Endothelial cell of umbilical vein (primary cell): ENCODE measurements around the gene CCND2. TPM values are rescaled to one million over a fixed set of nuclear protein-coding genes. Genes with fewer than 3 reads are reported as not detected.

ENCODE experiments used
- BruUV-seq: library from RNA; stranded (reverse); fragments of 400-500 nt; replicated peaks from 2 replicates; lab custom pipeline; 2021; lab: Mats Ljungman, UMichigan
- CTCF ChIA-PET: fragments of 300-600, 350-600 bp; sonication (Branson Sonifier 250); formaldehyde crosslinking; loops from one replicate; lab custom pipeline; 2021; ENCODE audit warnings: antibody characterized with exemption, inconsistent platforms; lab: Charles Lee
- POLR2A ChIA-PET: fragments of 300-600, 350-600 bp; sonication (Branson Sonifier 250); formaldehyde crosslinking; loops from one replicate; lab custom pipeline; 2021; ENCODE audit warnings: antibody characterized with exemption, inconsistent platforms; lab: Charles Lee
- DNase-seq: peaks from one replicate; pipeline ENCODE4 v3.0.0-alpha.2; 2011; ENCODE audit warnings: low read depth, low spot score
- FAIRE-seq: peaks from 2 replicates; lab custom pipeline; 2011; peaks lifted over from hg19 to GRCh38; lab: Jason Lieb, UNC
- H2AFZ ChIP-seq: 2 replicates; pipeline ENCODE4 v1.6.0; 2012; ENCODE audit warnings: low read depth, low read length, control low read depth, inconsistent platforms
- H3K27ac ChIP-seq: 2 replicates; pipeline ENCODE4 v1.5.1; 2011; ENCODE audit warnings: low read depth, mild to moderate bottlenecking, control low read depth, low read length, moderate library complexity; ENCODE audit not compliant: insufficient read depth
- H3K27me3 ChIP-seq, 2 experiments: 2 replicates each; pipeline versions ENCODE4 v1.6.0 to v1.6.1; 2011; ENCODE audit warnings: low read length in 2 of 2, mixed read lengths in 1 of 2; ENCODE audit not compliant: control insufficient read depth in 2 of 2, insufficient read depth in 2 of 2
- H3K36me3 ChIP-seq, 2 experiments: 2 replicates in 1 of 2; 3 replicates in 1 of 2; pipeline ENCODE4 v1.5.1; 2011; ENCODE audit warnings: low read length in 2 of 2, mild to moderate bottlenecking in 1 of 2, moderate library complexity in 1 of 2; ENCODE audit not compliant: control insufficient read depth in 2 of 2, insufficient read depth in 2 of 2; ENCODE audit errors: extremely low read depth in 1 of 2
- H3K4me1 ChIP-seq: 3 replicates; pipeline ENCODE4 v1.5.1; 2011; ENCODE audit warnings: mild to moderate bottlenecking, low read length; ENCODE audit not compliant: control insufficient read depth, insufficient read depth; ENCODE audit errors: extremely low read depth
- H3K4me2 ChIP-seq: 2 replicates; pipeline ENCODE4 v1.6.1; 2011; ENCODE audit warnings: low read length, control low read depth, mixed read lengths; ENCODE audit not compliant: insufficient read depth
- H3K4me3 ChIP-seq, 3 experiments: fragments of 200-600 bp in 1 of 3; sonication (generic), shearing (Covaris generic) in 1 of 3; replicated peaks in 1 of 3; 2 replicates each; pipeline ENCODE4 v1.5.1; 2011 to 2016; ENCODE audit warnings: control low read depth in 3 of 3, low read length in 3 of 3, mild to moderate bottlenecking in 2 of 3, inconsistent platforms in 1 of 3, low read depth in 1 of 3, moderate library complexity in 1 of 3; ENCODE audit not compliant: insufficient read depth in 1 of 3
- H3K79me2 ChIP-seq: 2 replicates; pipeline ENCODE4 v1.6.0; 2012; ENCODE audit warnings: low read length, inconsistent platforms; ENCODE audit not compliant: control insufficient read depth, insufficient read depth
- H3K9ac ChIP-seq: replicated peaks from 2 replicates; pipeline ENCODE3; 2011; ENCODE audit warnings: low read length, control low read depth; ENCODE audit not compliant: insufficient read depth; ENCODE audit errors: extremely low read depth
- H3K9me1 ChIP-seq: replicated peaks from 3 replicates; pipeline ENCODE4 v1.6.0; 2011; ENCODE audit warnings: mild to moderate bottlenecking, low read length; ENCODE audit not compliant: control insufficient read depth, insufficient read depth; ENCODE audit errors: extremely low read depth
- H3K9me3 ChIP-seq: replicated peaks from 2 replicates; pipeline ENCODE4 v1.5.1; 2012; ENCODE audit warnings: low read length, inconsistent platforms; ENCODE audit not compliant: control insufficient read depth, insufficient read depth
- H4K20me1 ChIP-seq: replicated peaks from 2 replicates; pipeline ENCODE3; 2011; ENCODE audit warnings: mild to moderate bottlenecking, low read length; ENCODE audit not compliant: control insufficient read depth, insufficient read depth; ENCODE audit errors: extremely low read depth
- EZH2 ChIP-seq: IDR thresholded peaks from 2 replicates; pipeline ENCODE4 v1.6.1; 2012; ENCODE audit warnings: borderline replicate concordance, low read depth, mild to moderate bottlenecking, moderate library complexity, low read length, inconsistent platforms; ENCODE audit not compliant: severe bottlenecking
- FOS ChIP-seq: IDR thresholded peaks from 2 replicates; pipeline ENCODE4 v1.6.1; 2011; ENCODE audit warnings: mild to moderate bottlenecking, low read length, moderate library complexity, borderline replicate concordance; ENCODE audit not compliant: insufficient read depth
- GATA2 ChIP-seq: IDR thresholded peaks from 2 replicates; pipeline ENCODE4 v1.7.0; 2011; ENCODE audit warnings: low read depth, mild to moderate bottlenecking, moderate library complexity, mixed read lengths, low read length; ENCODE audit not compliant: insufficient read length, insufficient read depth
- JUN ChIP-seq: IDR thresholded peaks from 2 replicates; pipeline ENCODE4 v1.6.1; 2011; ENCODE audit warnings: borderline replicate concordance, low read depth; ENCODE audit not compliant: insufficient read length, insufficient read depth
- MYC ChIP-seq: IDR thresholded peaks from one replicate; pipeline ENCODE4 v1.6.1; 2011; ENCODE audit warnings: mild to moderate bottlenecking, low read depth, low read length
- POLR2A ChIP-seq: IDR thresholded peaks from 2 replicates; pipeline ENCODE4 v1.6.1; 2012; ENCODE audit warnings: low read depth, mild to moderate bottlenecking, control low read depth, low read length
- POLR2AphosphoS5 ChIP-seq: IDR thresholded peaks from 2 replicates; pipeline ENCODE4 v1.6.1; 2012; ENCODE audit warnings: low read depth, mild to moderate bottlenecking, control low read depth, low read length, moderate library complexity; ENCODE audit not compliant: insufficient read depth
- dilution Hi-C: fragments of 300-500 bp; cut with MboI; formaldehyde crosslinking; loops from one replicate; pipeline ENCODE4 v1.15.0; 2019; ENCODE audit warnings: low sequenced_read_pairs; ENCODE audit not compliant: extremely low pct_ligation_motif_present
- intact Hi-C: fragments of 100-400 bp; cut with micrococcal nuclease; formaldehyde crosslinking; loops from one replicate; pipeline ENCODE4 v1.10.0; 2022
- polyA plus RNA-seq, 4 experiments: library from polyadenylated mRNA; depleted of rRNA in 3 of 4; stranded (reverse) in 3 of 4; unstranded in 1 of 4; fragments of >200 nt; gene quantifications; 2 replicates each; pipeline versions ENCODE4 v1.2.1 to v1.2.3, GENCODE V29; 2011 to 2012; ENCODE audit warnings: missing spikeins in 1 of 4
- total RNA-seq: library from RNA; stranded (reverse); gene quantifications from 2 replicates; pipeline ENCODE4 v1.2.3, GENCODE V29; 2021
- TF ChIP-seq, protein P1 (sequence below): IDR thresholded peaks from 2 replicates; pipeline ENCODE4 v1.6.1; 2011; ENCODE audit not compliant: insufficient read depth, insufficient read length
- TF ChIP-seq, protein P2 (sequence below), 2 donors: IDR thresholded peaks; 1 replicate in 1 of 2; 2 replicates in 1 of 2; pipeline ENCODE4 v1.5.1; 2011; ENCODE audit warnings: low read length in 2 of 2, mild to moderate bottlenecking in 2 of 2, moderate library complexity in 2 of 2, control low read depth in 1 of 2, inconsistent platforms in 1 of 2, low read depth in 1 of 2; ENCODE audit not compliant: insufficient read depth in 1 of 2; ENCODE audit errors: extremely low read depth in 1 of 2

CCND2 gene
- total and polyA plus RNA-seq, 2 donors (not counting 3 experiments of a cell fraction or from before 2014, with no cell fraction given) = 0.68 to 3.4 TPM

DNA sequence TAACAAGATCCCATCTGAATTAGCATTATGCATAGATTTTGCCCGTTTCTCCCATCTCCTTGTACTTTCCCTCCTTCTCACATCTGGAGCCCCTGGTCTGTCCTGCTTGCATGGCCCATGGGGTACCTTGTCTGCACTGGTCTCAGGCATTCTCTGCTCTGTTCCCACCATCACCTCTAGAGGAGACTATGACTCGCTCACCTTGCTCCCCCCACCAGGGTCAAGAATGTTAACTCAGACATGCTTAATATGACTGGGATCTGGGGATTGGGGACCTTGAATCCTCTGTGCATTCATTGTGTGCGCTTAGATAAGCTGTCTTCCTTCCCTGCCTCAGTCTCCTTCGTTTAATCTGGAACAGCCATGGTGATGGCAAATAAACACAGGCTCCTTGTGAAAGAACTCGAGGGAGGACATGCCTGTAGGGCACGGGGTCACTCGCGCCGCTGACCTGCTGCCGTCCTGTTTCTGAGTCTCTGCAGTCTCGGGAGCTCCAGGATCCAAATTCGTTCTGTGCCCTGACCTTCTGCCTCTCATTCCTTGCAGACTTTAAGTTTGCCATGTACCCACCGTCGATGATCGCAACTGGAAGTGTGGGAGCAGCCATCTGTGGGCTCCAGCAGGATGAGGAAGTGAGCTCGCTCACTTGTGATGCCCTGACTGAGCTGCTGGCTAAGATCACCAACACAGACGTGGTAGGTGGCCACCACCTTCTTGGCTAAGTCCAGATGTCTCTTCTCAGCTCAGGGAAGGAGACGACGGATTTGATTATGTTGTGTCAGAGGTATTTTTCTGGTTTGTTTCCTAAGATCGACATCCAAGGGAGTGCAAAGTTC lies 15.0 kb downstream of the CCND2 start:
- H3K4me3 ChIP-seq = no peak overlapping the region
- no peaks in the 10 kb centered on the region for H3K36me3 ChIP-seq
- H2AFZ ChIP-seq = no peak overlapping the region
- DNase-seq (no peak), FAIRE-seq (no peak)
- H3K9me3 ChIP-seq = no peaks in the 10 kb centered on the region
- ChIA-PET CTCF (interaction anchor here (1.6 to 4.7 kb wide), 2 partner anchors 12 to 403 kb away, joined by 3 to 29 read pairs; no protein-coding TSS in a partner anchor), POLR2A (no interaction called here)
- H3K27me3 ChIP-seq = no peaks in the 10 kb centered on the region
- no TSS peak for BruUV-seq
- no peaks in the 10 kb centered on the region for H3K79me2 ChIP-seq
- no peaks in the 10 kb centered on the region for H4K20me1 ChIP-seq
- TF ChIP-seq JUN = no peak
- H3K4me1 ChIP-seq = no peaks in the 10 kb centered on the region
- intact Hi-C loops (no loop called here), dilution Hi-C loops (no loop called here)
- H3K27ac ChIP-seq = no peak overlapping the region
- no peak overlapping the region for H3K9ac ChIP-seq
- no peaks in the 10 kb centered on the region for H3K9me1 ChIP-seq
- H3K4me2 ChIP-seq = no peak overlapping the region

DNA sequence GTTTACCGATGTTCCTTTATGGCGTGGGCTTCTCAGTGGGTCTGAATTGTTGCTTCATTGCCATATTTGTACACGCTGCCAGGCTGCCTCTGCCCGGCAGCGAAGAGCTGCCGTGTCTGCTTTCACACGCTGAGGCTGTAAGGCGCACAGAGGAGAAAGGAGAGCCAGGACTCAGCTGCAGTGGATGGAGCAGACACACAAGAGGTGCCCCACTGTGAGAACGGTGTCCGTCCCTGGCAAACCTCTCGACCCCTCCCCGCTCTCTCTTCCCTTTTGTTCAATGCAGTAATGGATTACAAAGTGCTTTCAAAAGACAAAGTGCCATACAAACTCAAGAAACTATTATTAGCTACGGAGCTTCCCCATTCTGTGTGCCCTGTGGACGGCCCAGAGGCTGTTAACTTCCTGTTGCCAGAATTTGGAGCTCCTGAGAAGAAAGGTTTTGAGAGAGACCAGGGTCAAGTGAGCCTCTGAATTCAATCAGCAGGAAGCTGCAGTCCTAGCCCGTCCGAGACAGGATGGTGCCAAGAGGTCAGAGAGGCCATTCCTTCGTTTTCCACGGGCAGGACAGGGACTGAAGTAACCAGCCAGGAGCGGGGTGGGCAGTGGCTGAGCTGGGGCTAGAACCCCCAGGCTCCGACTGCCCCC lies 15.8 kb downstream of the CCND2 start:
- dilution Hi-C loops (no loop called here), intact Hi-C loops (no loop called here)
- Histone ChIP-seq H2AFZ (no peak overlapping the region), H3K27me3 (no peaks in the 10 kb centered on the region), H3K4me3 (no peak overlapping the region), H3K9me3 (no peaks in the 10 kb centered on the region), H3K79me2 (no peaks in the 10 kb centered on the region), H3K36me3 (no peaks in the 10 kb centered on the region), H3K4me1 (no peaks in the 10 kb centered on the region), H3K4me2 (no peak overlapping the region), H3K9ac (no peak overlapping the region), H3K9me1 (no peaks in the 10 kb centered on the region), H4K20me1 (no peaks in the 10 kb centered on the region), H3K27ac (no peak overlapping the region)
- POLR2A ChIA-PET = no interaction called here
- DNase-seq (no peak), FAIRE-seq (no peak)
- BruUV-seq = no TSS peak
- CTCF ChIA-PET = interaction anchor here (1.6 to 4.7 kb wide), 2 partner anchors 12 to 404 kb away, joined by 3 to 29 read pairs; no protein-coding TSS in a partner anchor
- TF ChIP-seq, protein P1, sequence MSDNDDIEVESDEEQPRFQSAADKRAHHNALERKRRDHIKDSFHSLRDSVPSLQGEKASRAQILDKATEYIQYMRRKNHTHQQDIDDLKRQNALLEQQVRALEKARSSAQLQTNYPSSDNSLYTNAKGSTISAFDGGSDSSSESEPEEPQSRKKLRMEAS = no peak
- TF ChIP-seq POLR2A (no peak), JUN (no peak), EZH2 (no peak), GATA2 (no peak), POLR2AphosphoS5 (no peak), FOS (no peak), MYC (no peak)
- TF ChIP-seq, protein P2, sequence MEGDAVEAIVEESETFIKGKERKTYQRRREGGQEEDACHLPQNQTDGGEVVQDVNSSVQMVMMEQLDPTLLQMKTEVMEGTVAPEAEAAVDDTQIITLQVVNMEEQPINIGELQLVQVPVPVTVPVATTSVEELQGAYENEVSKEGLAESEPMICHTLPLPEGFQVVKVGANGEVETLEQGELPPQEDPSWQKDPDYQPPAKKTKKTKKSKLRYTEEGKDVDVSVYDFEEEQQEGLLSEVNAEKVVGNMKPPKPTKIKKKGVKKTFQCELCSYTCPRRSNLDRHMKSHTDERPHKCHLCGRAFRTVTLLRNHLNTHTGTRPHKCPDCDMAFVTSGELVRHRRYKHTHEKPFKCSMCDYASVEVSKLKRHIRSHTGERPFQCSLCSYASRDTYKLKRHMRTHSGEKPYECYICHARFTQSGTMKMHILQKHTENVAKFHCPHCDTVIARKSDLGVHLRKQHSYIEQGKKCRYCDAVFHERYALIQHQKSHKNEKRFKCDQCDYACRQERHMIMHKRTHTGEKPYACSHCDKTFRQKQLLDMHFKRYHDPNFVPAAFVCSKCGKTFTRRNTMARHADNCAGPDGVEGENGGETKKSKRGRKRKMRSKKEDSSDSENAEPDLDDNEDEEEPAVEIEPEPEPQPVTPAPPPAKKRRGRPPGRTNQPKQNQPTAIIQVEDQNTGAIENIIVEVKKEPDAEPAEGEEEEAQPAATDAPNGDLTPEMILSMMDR (IDR thresholded peaks at IDR 0.05; ENCODE audit: extremely low read depth in 1 of 2, insufficient read depth in 1 of 2, low read depth in 1 of 2, low read length in 2 of 2) = no peak
